Thymus (tissue), 11 donors: ENCODE data around the gene TMEM191C. TPM values are rescaled to one million over a fixed set of nuclear protein-coding genes. Genes with fewer than 3 reads are reported as not detected.
"Not testable (repeated sequence)": the region's sequence is repeated elsewhere in the genome, so short reads cannot be mapped to it uniquely, and the experiment has no call there.

Source experiments
- DNase-seq, 9 donors: peaks; one replicate each; pipeline ENCODE4 v3.0.0-alpha.2; 2013; ENCODE audit warnings: low spot score in 9 of 9, low read depth in 6 of 9, missing footprints in 1 of 9
- H3K27ac ChIP-seq, 2 donors: one replicate each; pipeline ENCODE4 v1.5.1; 2013; ENCODE audit warnings: control low read depth in 1 of 2, low read depth in 1 of 2, low read length in 1 of 2, mild to moderate bottlenecking in 1 of 2, moderate library complexity in 1 of 2
- H3K27me3 ChIP-seq, 2 donors: one replicate each; pipeline ENCODE4 v1.5.1; 2013; ENCODE audit warnings: low read length in 1 of 2; ENCODE audit not compliant: control insufficient read depth in 2 of 2, insufficient read depth in 1 of 2
- H3K36me3 ChIP-seq, 2 donors: one replicate each; pipeline ENCODE4 v1.5.1; 2013; ENCODE audit warnings: low read length in 1 of 2, mild to moderate bottlenecking in 1 of 2, moderate library complexity in 1 of 2; ENCODE audit not compliant: control insufficient read depth in 2 of 2, insufficient read depth in 2 of 2
- H3K4me1 ChIP-seq, 2 donors: one replicate each; pipeline ENCODE4 v1.5.1; 2013; ENCODE audit warnings: low read length in 2 of 2; ENCODE audit not compliant: control insufficient read depth in 2 of 2, insufficient read depth in 2 of 2
- H3K4me3 ChIP-seq, 2 donors: one replicate each; pipeline ENCODE4 v1.5.1; 2013; ENCODE audit warnings: low read length in 2 of 2, control low read depth in 1 of 2, mild to moderate bottlenecking in 1 of 2
- H3K9me3 ChIP-seq, 2 donors: one replicate each; pipeline ENCODE4 v1.5.1; 2013; ENCODE audit warnings: low read length in 1 of 2, mild to moderate bottlenecking in 1 of 2; ENCODE audit not compliant: control insufficient read depth in 2 of 2, insufficient read depth in 1 of 2
- WGBS: extraction: QIAGEN DNeasy Blood & Tissue Kit; methylation state at CpG from one replicate; pipeline ENCODE4 v1.1.7; 2013; 5-methylcytosine and 5-hydroxymethylcytosine counted together
- polyA plus RNA-seq: library from polyadenylated mRNA; stranded (reverse); fragments of 200-250 nt; gene quantifications from one replicate; pipeline ENCODE4 v1.2.3, GENCODE V29; 2013
- total RNA-seq: library from RNA; stranded (reverse); fragments of 120-200 nt; gene quantifications from one replicate; pipeline ENCODE4 v1.2.4, GENCODE V29; 2013
- donor health status: healthy.

TMEM191C gene
- total and polyA plus RNA-seq, 2 donors = 1.2 to 5.1 TPM

DNA sequence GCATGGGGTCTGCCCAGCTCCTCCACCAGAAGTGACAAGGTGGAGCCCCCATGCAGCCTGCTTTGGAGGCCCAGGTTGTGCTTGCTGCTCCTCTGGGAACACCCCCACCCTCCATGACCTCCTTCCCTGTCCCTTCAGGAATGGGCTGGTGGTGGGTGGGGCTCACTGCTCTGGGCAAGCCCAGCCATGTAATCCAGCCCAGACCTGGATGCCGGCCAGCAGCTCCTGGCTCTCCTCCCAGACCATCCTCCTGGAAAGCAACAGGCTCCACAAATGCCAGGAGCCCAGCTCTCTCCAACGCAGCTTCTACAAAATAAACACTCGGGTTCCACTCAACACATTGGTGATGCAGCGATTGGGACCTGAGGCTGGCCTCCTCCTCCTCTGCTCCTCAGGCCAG, 30.8 kb downstream of the TMEM191C start:
- not testable (repeated sequence) for H3K27me3 ChIP-seq

DNA sequence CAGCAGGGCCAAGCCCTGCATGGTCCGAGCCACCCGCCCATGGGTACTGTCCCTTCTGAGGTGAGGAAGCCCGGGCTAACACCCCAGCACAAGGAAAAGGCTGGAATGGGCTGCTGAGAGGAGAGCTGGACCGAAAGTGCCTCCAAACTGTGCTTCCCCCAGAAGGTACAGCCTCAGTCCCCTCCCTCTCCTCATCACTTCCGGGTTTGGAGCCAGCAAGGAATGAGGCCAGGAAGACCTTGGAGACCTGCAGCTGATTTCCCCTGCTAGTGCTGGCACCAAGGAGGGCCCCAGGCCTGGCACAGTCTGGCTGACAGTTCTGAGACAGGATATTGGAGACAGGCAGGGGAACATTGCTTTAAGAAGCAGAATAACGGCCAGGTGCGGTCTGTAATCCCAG, 31.3 kb downstream of the TMEM191C start:
- not testable (repeated sequence) for DNase-seq, H3K36me3 ChIP-seq, H3K27ac ChIP-seq, H3K9me3 ChIP-seq, H3K4me1 ChIP-seq, H3K4me3 ChIP-seq, H3K27me3 ChIP-seq
- no CpG with 5 or more reads among the region's 7 CpGs for WGBS

More for the DNA sequence above, 30.8 kb downstream of the TMEM191C start:
- not testable (repeated sequence) for H3K9me3 ChIP-seq, H3K4me3 ChIP-seq, H3K36me3 ChIP-seq, H3K4me1 ChIP-seq, DNase-seq, H3K27ac ChIP-seq
- no CpG with 5 or more reads among the region's 4 CpGs for WGBS

DNA sequence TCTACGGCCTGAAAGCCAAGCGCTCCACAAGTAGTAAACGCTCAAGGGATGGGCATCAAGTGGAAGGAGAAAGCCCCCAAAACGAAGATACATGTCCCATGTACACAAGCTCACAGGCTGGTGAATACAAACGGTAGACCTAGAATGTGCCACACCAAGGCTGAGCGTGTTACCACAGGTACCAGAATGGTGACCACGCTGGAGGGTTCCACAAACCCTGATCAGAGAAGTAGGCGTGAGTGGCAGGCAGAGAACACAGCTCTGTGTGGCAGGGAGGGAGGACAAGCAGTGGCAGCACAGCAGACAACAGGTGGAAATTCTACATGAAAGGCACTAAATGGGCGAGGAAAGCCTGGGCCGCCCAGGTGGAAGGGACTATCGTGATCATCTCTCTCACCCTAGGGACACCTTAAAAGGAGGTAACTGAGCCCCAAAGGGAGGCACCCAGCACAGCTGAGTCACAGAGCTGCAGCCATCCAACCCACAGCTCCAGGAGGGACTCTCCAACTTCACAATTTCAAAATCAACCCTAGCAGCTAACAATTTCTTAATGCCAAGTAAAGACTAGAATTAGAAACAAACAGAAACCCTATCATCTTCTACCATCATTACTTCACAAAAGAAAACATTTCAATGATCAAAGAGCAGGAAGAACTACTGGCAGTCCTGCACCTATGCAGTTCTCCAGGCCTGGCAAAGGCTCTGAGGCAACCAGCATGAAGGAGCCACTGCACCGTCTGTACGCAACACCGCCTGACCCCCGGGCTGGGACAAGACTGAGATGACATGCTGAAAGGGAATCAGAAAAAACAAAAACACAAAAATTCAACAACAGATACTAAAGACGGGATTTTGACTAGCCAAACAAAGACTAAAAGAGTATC, 32.7 kb downstream of the TMEM191C start:
- not testable (repeated sequence) for DNase-seq, H3K9me3 ChIP-seq, H3K27me3 ChIP-seq, H3K36me3 ChIP-seq, H3K27ac ChIP-seq, H3K4me1 ChIP-seq, H3K4me3 ChIP-seq
- WGBS = no CpG with 5 or more reads among the region's 16 CpGs

DNA sequence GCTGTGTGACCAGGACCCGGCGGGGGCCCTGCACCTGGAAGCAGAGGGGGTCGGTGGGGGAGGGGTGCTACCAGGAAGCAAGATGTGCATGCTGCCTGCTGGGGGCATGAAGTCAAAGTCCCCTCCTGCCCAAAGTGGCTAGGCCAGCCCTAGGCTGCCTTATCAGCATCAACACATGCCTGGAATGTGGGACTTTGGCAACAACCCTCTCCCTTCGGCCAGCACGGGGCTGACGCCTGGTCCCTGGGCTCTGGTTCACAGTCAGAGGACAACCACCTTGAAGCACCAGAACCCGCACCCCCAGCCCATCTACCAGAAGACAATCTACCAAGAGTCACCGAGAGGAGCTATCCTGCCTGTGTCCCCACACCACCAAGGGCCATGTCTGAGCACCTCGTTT, 43.2 kb downstream of the TMEM191C start:
- not testable (repeated sequence) for DNase-seq, H3K27me3 ChIP-seq, H3K27ac ChIP-seq, H3K4me1 ChIP-seq, H3K4me3 ChIP-seq, H3K36me3 ChIP-seq, H3K9me3 ChIP-seq
- no CpG with 5 or more reads among the region's 9 CpGs for WGBS

DNA sequence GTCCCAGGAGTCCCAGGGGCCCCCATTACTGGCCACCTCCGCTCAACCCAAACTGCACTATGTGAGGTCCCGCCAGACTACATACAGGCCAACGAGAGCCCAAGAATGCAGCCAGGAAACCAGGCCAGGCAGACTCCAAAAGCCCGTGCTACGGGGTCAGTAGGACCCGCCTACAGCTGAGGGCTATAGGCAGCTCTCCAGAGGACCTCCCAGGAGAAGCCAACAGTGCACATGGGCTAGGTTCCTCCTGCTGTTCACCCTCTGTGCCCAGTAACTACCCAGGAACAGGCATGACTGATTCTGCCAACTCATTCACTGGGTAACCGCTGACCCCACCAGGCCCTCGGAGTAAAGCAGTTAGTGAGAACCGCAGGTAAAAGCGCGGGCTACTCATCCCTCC, 44.8 kb downstream of the TMEM191C start:
- not testable (repeated sequence) for DNase-seq, H3K4me1 ChIP-seq, H3K4me3 ChIP-seq

DNA sequence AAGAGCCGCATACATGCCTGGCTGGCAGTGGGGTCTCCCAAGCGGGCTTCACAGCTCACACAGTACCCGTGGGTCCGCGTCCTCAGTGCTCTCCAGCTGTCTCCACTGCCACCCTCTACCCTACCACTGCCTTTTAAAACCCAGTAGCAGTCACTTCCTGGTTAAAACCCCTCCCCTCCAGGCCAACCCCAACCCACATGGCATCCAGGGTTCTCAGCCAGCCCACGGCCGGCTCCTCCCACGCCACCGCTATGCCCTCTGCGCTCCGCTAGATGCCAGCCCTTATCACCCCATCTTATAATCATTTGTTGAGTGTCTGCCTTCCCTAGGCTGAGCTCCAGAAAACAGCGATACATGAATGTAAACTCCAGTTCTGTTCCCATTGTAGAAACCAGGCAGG, 46.9 kb downstream of the TMEM191C start:
- not testable (repeated sequence) for H3K27me3 ChIP-seq, H3K9me3 ChIP-seq, H3K36me3 ChIP-seq, H3K4me1 ChIP-seq, H3K27ac ChIP-seq, DNase-seq, H3K4me3 ChIP-seq
- 23% methylated on average over 1 of the region's 12 CpGs for WGBS

More for the DNA sequence above, 44.8 kb downstream of the TMEM191C start:
- WGBS = 72% methylated on average over 3 of the region's 11 CpGs
- not testable (repeated sequence) for H3K36me3 ChIP-seq, H3K27ac ChIP-seq, H3K9me3 ChIP-seq, H3K27me3 ChIP-seq

DNA sequence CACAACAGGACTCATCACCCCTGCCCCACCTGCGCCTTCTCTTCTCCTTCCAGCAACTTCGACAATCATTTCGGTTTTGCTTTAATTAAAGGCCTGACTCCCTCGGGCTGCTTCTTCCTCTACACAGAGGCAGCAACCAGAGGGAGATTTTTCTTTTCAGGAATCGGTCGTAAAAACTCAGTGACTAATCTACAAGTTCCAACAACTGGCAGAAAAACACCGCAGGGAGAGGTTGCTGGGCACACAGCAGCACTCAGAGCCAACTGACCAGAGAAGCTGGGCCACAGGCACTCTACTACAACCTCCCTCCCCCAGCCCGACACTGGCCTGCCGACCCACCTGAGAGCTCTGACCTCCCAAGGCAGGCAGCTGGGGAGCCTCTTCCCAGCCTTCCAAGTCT, 48.0 kb downstream of the TMEM191C start:
- H3K27me3 ChIP-seq, H3K36me3 ChIP-seq: not testable (repeated sequence)
- WGBS = no CpG with 5 or more reads among the region's 9 CpGs

DNA sequence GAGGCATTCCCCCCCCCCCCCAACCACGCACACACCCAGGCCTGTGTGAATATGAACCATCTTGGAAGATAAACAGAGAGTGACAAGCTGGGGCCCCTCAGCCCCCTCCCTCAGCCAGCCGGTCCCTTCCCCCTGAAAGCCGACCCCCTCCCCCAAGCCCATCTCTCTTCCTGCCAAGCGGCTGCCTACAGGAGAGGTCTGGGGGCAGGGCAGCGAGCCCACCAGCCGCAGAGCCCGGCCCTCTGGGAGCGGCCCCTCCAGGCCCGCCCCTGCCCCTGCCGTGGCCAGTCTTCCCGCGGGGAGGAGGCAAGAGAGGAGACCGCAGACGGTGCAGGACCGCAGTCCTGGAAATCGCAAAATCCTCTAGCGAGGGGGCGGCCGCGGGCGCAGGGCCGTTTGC, 49.3 kb downstream of the TMEM191C start:
- not testable (repeated sequence) for H3K27me3 ChIP-seq, DNase-seq, H3K36me3 ChIP-seq, H3K4me1 ChIP-seq, H3K4me3 ChIP-seq, H3K9me3 ChIP-seq, H3K27ac ChIP-seq
- no CpG with 5 or more reads among the region's 22 CpGs for WGBS

More for the DNA sequence above, 48.0 kb downstream of the TMEM191C start:
- H3K4me3 ChIP-seq, H3K4me1 ChIP-seq, H3K9me3 ChIP-seq, DNase-seq, H3K27ac ChIP-seq: not testable (repeated sequence)

DNA sequence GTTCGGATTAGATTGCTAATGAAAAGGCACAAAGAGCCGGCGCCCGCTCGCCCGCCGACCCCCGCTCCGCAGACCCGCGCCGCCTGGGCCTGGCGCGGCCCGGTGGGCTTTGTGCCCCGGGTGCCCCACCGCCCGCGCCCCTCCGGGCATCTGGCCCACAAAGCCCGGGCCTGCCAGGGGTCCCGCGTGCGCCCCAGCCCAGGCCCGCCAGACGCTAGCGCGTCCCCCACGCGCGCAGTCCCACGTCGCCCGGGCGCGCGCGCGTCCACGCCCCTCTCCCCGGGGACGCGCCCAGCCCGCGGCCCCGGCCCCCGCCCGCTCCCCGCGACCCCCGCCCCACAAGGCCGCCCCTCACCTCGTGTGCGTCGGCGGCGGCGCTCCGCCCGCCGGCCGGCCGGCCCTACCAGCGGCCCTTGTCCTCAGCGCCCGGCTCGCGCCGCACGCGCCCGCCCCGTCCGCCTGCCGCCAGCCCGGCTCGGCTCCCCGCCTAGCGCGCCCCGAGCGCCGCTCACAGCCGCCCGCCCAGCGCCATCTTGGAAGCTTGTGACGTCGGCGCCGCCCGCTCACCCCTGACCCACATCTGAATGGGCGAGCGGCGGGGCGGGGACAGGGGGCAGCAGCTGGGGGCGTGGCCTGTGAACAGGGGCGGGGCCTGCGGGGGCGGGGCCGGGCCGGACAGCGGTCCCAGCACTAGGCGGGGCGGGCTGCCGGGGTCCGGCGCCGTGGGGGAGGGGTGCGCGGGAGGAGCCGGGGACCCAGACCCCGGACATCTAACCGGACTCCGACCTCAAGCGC, 50.0 kb downstream of the TMEM191C start:
- DNase-seq, H3K4me3 ChIP-seq, H3K4me1 ChIP-seq, H3K27ac ChIP-seq, H3K27me3 ChIP-seq, H3K9me3 ChIP-seq, H3K36me3 ChIP-seq: not testable (repeated sequence)
- no CpG with 5 or more reads among the region's 115 CpGs for WGBS
